GM10847 (cell line): ENCODE data around the gene ATP6V0E2.

Experiments used
- POLR2A ChIP-seq: IDR thresholded peaks from 2 replicates; pipeline ENCODE4 v1.6.1; 2011; ENCODE audit not compliant: insufficient read length; ENCODE audit errors: extremely low read depth

Gene ATP6V0E2

DNA sequence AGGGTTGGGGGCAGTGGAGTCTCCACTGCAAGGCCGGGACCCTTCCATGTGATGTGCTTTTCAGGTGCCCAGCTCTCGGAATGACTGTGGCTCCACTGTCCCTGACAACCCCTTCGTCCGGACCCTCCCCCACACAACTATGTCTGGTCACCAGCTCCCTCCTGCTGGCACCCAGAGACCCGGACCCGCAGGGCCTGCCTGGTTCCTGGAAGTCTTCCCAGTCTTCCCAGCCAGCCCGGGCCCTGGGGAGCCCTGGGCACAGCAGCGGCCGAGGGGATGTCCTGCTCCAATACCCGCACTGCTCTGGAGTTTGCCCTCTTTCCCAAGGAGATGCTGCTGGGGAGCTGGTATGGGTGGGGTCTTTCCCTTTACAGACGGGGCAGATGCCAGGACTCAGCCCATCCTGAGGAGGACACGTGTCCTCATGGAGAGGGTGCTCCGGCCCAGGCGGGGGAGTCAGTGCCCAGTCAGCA lies 5.5 kb downstream of the ATP6V0E2 start:
- no peak for TF ChIP-seq POLR2A

DNA sequence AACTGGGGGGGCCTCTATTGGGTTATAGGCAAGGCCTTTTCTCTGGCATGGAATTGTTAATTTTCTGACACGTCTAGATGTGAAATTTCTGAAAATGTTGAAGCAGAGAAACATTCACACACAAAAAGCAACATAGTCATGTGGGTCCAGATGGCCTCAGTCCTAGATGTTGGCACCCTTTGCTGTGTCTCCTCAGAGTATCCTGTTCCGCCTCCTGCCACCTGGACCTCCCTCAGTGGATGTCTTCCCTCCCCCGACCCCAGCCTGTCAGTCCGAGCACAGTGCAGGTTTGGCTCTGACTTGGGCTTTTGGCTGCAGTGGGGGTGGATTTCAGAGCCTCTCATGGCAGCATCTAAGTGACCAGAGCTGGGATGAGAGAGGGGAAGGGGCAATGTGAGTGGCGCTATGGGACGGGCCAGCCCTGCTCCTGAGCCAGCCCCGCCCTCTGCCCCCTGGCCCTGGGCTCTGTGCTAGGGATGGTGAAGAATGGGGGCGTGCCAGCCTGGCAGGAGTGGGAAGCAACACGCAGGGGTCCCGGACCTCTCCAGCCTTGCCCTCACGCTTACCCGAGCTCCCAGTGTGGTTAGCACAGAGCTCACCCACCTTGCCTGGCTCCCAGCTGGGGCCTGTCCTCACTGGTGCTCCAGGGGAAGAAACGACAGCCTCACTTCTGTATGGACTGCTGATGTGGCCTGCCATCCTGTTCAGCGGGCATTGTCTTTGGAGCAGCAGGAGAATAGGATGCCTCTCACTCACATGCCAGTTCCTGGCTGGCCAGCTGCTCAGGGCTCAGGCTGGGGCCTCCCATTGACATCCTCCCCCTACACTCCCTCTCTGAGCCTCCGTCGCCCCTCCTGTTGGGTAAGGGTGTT lies 6.2 kb downstream of the ATP6V0E2 start:
- TF ChIP-seq POLR2A: no peak

DNA sequence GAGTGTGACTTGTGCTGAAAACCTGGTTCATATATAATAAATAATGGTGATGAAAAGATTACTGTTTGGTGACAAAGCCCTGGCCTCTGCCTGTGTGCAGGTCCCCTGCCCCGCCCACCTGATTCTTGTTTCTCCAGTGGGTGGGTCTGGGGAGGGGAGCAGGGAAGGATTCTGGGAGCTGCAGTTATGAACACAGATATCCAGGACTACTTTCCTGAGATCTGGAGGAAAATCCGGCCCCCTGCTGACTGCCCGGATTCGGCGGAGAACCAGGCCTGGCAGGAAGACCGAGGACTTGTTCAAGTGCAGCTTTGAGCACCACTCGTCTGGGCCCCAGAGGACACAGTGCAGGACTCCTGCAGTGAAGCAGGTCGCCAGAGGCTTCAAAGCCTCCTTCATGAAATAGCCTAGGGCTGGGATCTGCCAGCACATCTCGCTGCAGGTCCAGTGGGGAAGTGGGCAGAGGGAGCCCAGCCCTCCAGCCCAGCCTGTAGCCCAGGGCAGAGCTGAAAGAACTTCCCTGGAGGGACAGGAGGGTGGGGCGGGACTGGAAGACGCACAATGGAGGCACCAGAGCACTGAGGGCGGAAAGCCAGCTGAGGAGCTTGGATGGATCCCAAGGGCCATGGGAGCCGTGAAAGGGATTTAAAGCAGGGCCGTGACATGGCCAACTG lies 7.0 kb downstream of the ATP6V0E2 start:
- TF ChIP-seq POLR2A: no peak

DNA sequence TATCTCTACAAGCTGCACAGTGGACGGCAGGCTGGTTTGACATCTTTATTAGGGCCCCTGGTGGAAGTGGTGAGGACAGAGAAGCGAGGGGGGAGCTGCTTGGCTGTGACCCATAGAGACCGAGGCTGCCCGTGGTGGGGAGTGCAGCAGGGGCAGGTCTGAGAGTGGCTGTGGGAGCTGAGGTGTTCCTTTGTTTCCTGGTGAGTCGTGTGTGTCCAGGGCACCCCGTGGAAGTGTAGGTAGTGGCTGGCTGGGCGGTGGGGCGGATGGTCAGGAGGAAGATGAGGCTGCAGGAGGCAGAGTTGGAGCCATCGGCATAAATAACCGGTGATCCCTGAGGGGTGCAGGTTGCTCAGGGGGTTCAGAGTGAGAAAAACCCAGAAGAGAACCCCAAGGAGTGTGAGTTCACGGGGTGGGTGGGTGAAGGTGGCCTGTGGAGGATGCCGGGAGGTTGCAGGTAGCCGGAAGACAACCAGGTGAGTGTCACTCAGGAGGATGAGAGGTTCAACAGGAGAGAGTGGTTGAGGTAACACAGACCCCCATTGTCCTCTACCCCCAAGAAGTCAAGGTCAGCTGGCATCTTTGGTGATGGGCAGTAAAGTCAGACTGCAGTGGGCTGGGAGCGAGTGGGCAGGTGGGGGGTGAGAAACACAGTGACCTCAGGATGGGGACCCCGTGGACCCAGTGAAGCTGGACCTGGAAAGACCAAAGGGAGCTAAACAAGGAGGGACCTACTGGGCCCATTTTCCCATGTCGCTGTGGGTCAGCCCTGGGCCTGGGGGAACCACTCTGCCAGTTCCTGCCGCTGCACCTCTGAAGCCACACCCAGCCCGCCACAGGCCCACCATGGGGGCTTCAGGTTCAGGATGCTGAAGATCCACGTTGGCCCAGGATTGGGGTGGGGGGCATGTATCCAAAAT lies 7.8 kb downstream of the ATP6V0E2 start:
- no peak for TF ChIP-seq POLR2A

DNA sequence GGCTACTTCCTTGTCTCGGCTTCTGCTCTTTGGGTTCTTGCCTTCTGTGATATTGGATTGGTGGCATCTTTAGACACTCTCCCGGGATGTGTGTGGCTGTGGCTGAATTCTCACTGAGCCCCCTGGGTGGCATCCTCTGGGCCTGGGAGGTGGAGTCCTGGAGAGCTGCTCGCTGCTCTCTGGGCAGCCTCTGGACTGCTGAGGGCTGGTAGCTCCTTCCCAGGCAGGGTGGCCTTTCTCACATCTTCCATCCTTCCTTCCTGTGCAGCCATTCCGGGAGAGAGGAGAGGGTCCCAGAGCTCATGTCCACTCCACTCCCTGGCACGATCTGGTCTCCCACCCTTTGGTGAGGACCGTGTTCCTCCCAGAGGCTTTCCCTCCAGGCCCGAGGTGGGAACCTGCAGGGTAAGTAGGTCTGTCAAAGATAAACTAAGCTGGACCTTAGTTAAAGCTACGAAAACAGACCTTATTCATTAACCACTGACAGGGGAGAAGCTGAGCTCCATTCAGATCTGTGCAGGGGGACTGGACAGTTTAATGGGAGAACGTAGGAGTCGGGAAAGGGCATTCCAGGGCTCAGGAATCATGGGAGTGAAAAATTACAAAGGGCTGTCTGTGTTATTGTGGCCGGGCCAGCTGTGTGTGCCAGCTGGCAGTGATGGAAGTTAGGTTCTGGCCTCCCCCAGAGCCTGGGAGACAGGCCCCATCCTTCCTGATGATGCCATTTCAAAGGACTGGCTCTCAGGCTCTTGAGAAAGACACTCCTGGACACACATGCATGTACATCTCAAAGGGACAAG lies 8.7 kb downstream of the ATP6V0E2 start:
- no peak for TF ChIP-seq POLR2A

DNA sequence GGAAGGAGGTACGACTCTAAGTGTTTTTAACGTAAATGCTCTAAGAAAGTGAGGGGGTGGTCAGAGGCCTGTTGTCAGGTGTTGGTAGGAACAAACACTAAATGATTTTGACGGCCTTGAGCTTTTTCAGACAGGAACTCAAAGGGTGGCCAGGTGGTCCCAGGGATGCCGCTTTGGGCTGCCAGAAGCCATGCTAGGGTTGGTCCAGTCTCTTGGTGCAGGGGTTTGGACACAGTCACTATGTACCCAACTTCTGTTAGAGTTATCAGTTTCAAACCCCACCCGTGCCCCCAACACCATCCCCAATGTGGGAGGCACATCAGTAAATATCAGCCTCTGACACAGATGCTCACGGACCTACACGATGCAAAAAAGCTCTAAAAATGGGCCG lies 9.3 kb downstream of the ATP6V0E2 start:
- TF ChIP-seq POLR2A: no peak

DNA sequence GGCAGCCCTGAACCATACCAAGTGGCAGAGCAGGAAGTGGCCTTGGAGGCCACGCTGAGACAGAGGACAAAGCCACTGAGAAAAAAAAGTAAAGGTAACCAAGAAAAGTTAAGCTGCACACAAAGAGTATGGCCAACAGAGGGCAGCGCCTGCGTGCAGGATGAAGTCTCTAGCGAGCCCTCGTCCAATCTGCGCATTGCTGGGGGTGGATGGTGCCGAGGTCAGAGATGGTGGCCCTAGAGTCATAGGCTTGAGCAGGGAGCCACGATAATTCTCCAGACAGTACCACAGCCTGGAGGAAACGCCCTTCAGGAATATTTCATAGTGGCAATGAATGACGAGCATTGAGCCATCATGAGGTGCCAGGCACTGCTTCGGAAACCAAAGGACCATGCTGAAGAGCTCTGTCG lies 9.7 kb downstream of the ATP6V0E2 start:
- TF ChIP-seq POLR2A: no peak

DNA sequence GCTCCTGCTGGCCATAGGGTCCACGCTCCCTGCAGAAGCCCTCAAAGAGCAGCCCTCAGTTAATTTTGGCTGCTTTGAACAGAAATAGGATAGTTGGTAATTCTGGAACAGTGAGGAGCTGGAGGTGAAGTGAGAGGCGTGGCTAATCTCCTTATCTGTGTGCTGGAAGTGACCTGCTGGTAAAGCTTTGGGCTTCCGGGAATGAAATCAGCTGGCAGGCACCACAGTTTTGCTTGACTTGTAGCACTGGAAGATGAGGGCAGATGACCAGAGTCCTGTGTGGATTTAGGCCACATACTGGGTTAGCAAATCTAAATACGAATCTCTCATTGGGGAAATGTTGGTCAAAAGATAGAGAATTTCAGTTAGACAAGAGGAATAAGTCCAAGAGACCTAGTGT lies 10.2 kb downstream of the ATP6V0E2 start:
- TF ChIP-seq POLR2A: no peak

DNA sequence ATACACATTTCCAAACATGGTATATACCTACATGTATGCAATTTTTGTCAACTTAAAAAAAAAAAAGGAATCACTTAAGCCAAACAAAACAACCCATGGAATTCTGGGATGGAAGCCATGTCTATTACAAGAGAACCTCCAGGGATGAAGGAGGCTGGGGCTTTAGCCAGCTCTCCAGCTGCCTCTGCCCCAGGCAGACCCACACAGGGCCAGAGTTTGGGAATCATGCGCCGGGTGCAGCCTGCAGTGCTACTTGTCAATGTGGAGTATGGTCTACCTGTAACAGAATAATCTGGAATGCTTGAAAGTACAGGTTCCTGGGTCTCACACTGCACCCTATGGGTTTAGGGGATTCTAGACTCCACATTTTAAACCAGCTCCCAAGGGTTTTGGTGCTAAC lies 10.8 kb downstream of the ATP6V0E2 start:
- no peak for TF ChIP-seq POLR2A

DNA sequence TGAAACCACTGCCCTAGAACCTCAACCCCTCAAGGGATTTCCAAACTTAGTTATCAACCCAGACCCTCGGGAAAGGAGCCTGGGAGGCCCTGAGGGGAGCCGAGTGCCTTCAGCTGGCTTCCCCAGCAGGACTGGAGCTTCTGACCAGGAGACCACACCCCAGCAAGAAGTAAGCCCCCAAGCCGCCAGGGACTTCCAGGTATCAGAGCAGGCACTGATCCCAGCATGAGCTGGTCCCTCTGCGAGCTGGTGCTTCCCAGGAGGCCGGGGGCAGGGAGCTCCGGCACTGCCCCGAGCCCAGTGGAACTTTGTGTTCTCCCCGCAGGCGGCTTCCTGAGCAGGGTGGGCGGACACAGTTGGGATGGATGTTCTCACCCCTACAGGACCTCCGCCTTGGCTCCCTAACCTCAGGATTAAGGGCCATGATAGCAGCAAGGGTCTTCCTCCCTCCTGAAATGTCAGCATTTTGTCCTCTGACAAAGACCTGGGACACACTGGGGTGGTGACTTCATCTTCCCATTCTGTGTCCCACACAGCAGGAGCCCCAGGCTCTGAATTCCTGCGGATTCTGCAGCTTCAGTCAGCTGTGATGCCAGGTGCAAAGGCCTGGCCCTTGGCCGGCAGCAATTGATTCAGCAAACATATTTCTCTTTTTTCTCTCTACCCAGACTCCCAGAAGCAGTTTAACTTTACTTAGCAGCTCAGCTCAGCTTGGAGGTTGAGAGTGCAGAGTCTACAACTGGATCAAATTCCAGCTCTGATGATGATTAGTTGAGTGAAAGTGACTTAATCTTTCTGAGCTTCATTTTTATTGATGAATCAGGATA lies 11.6 kb downstream of the ATP6V0E2 start:
- TF ChIP-seq POLR2A: no peak

DNA sequence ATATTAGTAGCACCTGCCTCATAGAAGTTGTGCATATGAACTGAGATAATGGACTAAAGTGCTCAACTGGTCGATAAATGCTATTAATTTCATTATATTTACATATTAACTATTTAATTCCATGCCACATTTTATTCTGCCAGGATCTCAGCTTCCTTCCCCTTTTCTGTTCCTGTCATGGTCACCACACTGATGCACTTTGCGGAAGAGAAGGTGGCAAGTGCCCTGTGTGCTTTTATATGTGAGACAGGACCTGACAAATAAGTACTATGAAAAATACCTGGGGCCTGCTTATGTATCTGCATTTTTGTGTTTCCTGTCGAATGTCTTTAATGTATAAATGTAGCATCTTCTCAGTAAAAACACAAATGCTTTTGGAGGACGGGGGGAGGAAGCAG lies 12.2 kb downstream of the ATP6V0E2 start:
- no peak for TF ChIP-seq POLR2A

DNA sequence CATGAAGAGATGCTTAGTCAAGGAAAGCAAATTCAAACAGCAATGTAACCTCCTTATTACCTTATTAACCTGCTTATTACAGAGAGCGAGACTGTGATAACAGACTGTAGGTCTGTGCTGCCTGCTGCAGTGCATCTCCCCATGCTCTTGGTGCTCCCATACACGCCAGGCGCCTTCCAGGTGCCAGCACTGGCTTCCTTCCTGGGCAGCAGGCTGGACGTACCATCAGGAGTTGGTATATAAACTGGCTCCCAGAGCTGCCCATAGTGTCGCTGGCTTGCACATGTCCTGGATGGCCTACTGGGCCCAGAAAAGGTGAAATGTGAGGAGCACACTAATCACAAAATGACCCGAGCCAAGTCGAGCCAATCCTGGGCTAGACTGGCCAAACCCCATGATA lies 13.5 kb downstream of the ATP6V0E2 start:
- TF ChIP-seq POLR2A: no peak
